ENCODE data around the gene CAPN11. TPM values are rescaled to one million over a fixed set of nuclear protein-coding genes. Genes with fewer than 3 reads are reported as not detected.

Gene CAPN11
- total and polyA plus RNA-seq, 12 donors: 0.09 to 0.72 (median 0.32) TPM; not detected in 4

GRCh38 chr6:44225579-44226325 lies 67.1 kb downstream of the CAPN11 start:
- Histone ChIP-seq H3K36me3 (peaks cover 0 to 21% (median 0%) of the 10 kb centered on the region in 9 donors), H3K4me1 (peaks cover 41 to 96% (median 88%) of the 10 kb centered on the region in 9 donors), H3K4me3 (peak overlapping the region in 4 of 10 donors; percentile 34 to 50 (median 49)), H3K27ac (peak overlapping the region; percentile 88 to 98 (median 94)), H3K9me3 (no peaks in the 10 kb centered on the region), H3K27me3 (no peaks in the 10 kb centered on the region)
- no peak for ATAC-seq
- 53 to 66% methylated on average over 8 of the region's 8 CpGs for WGBS, 2 donors
- no peak for DNase-seq
- intact Hi-C loops (cut with DNase I): loop anchor here in 1 of 10 donors (10.0 kb wide), 1 partner anchor 451 kb away; the partner anchor contains the start of gene VEGFA
- no peak for TF ChIP-seq CTCF (IDR thresholded peaks at IDR 0.05)

- Histone ChIP-seq H3K27ac (peak overlapping the region; percentile 88 to 98 (median 94)), H3K4me3 (peak overlapping the region; percentile 11 to 51 (median 43)), H3K27me3 (no peaks in the 10 kb centered on the region), H3K36me3 (peaks cover 0 to 29% (median 5%) of the 10 kb centered on the region in 9 donors), H3K9me3 (no peaks in the 10 kb centered on the region), H3K4me1 (peaks cover 35 to 96% (median 84%) of the 10 kb centered on the region in 9 donors)
- TF ChIP-seq CTCF (IDR thresholded peaks at IDR 0.05): no peak
- intact Hi-C loops (cut with DNase I): loop anchor here in 1 of 10 donors (10.0 kb wide), 1 partner anchor 452 kb away; the partner anchor contains the start of gene VEGFA
- WGBS, 2 donors: 24 to 36% methylated on average over 15 of the region's 15 CpGs
- ATAC-seq (peak; percentile 10 to 66 (median 42)), DNase-seq (peak; percentile 62 to 64)
These were observed 67.9 kb downstream of the CAPN11 start for GRCh38 chr6:44226368-44227147.

- Histone ChIP-seq H3K4me1 (peaks cover 31 to 96% (median 83%) of the 10 kb centered on the region in 9 donors), H3K27ac (peak overlapping the region; percentile 88 to 98 (median 94)), H3K36me3 (peaks cover 0 to 37% (median 12%) of the 10 kb centered on the region in 9 donors), H3K9me3 (no peaks in the 10 kb centered on the region), H3K27me3 (no peaks in the 10 kb centered on the region), H3K4me3 (peak overlapping the region; percentile 11 to 51 (median 43))
- DNase-seq: no peak
- intact Hi-C loops (cut with DNase I): loop anchor here in 1 of 10 donors (10.0 kb wide), 1 partner anchor 452 kb away; the partner anchor contains the start of gene VEGFA
- WGBS, 2 donors: 40 to 42% methylated on average over 7 of the region's 7 CpGs
- peak in 7 of 8 donors; percentile 1 to 38 (median 19) for ATAC-seq
- TF ChIP-seq CTCF (IDR thresholded peaks at IDR 0.05): no peak
These were observed 68.7 kb downstream of the CAPN11 start for GRCh38 chr6:44227148-44227793.

Measured in heart right ventricle (tissue), 16 donors.